ENCODE results near the gene COG1.
A peak's percentile ranks its signal among the peaks of the same experiment; 100 is the strongest.

Gene COG1

GRCh38 chr17:73170324-73170723, 22.5 kb upstream of the COG1 start:
- DNase-seq, result no peak

- DNase-seq, result no peak
These were observed 20.6 kb upstream of the COG1 start for GRCh38 chr17:73172252-73172651.

- no peak for DNase-seq
These were observed 18.7 kb upstream of the COG1 start for GRCh38 chr17:73174126-73174525.

- no peak for DNase-seq
These were observed 16.8 kb upstream of the COG1 start for GRCh38 chr17:73175962-73176565.

GRCh38 chr17:73179387-73179786, 13.5 kb upstream of the COG1 start:
- DNase-seq, result no peak

GRCh38 chr17:73179878-73180277, 13.0 kb upstream of the COG1 start:
- no peak for DNase-seq

- DNase-seq, result no peak
These were observed 10.1 kb upstream of the COG1 start for GRCh38 chr17:73182616-73183310.

- no peak for DNase-seq
These were observed 8.5 kb upstream of the COG1 start for GRCh38 chr17:73184136-73184993.

GRCh38 chr17:73186283-73187050, 6.4 kb upstream of the COG1 start:
- no peak for DNase-seq

- DNase-seq, result no peak
These were observed 5.6 kb upstream of the COG1 start for GRCh38 chr17:73187203-73187769.

GRCh38 chr17:73188011-73188410, 4.8 kb upstream of the COG1 start:
- DNase-seq, result no peak

- DNase-seq, result peak; percentile 35
These were observed 3.3 kb upstream of the COG1 start for GRCh38 chr17:73189417-73190099.

- DNase-seq, result peak; percentile 53
These were observed 1.2 kb upstream of the COG1 start for GRCh38 chr17:73191443-73192205.

- DNase-seq, result peak; percentile 30
These were observed 505 bp upstream of the COG1 start for GRCh38 chr17:73192206-73192893.

GRCh38 chr17:73194514-73195222, 1.8 kb downstream of the COG1 start:
- DNase-seq, result peak; percentile 63

GRCh38 chr17:73196500-73196899, 3.6 kb downstream of the COG1 start:
- DNase-seq, result no peak

- DNase-seq, result no peak
These were observed 4.3 kb downstream of the COG1 start for GRCh38 chr17:73197161-73197560.

GRCh38 chr17:73198201-73198929, 5.5 kb downstream of the COG1 start:
- DNase-seq, result no peak

- DNase-seq, result no peak
These were observed 6.0 kb downstream of the COG1 start for GRCh38 chr17:73198930-73199260.

All from amniotic stem cell (primary cell).